Measurements from ENCODE around the gene CORO2B. TPM values are rescaled to one million over a fixed set of nuclear protein-coding genes. Genes with fewer than 3 reads are reported as not detected.

The CORO2B gene
- total RNA-seq, 4 donors from 2014 or later: 1.3 to 3.3 (median 2.3) TPM

- WGBS: 82% methylated on average over 8 of the region's 10 CpGs
- peaks cover 13% of the 10 kb centered on the region for H3K4me1 ChIP-seq
- no peak overlapping the region for H3K27ac ChIP-seq
- TF ChIP-seq POLR2A (IDR thresholded peaks at IDR 0.05): no peak
- TF ChIP-seq POLR2AphosphoS5 (IDR thresholded peaks at IDR 0.05): no peak
- TF ChIP-seq CTCF (IDR thresholded peaks at IDR 0.05): no peak
- no peak for TF ChIP-seq EP300 (IDR thresholded peaks at IDR 0.05)
- no peak for DNase-seq (ENCODE audit: low spot score in 2 of 2)
- no peak overlapping the region for H3K4me3 ChIP-seq
- H3K27me3 ChIP-seq: peaks cover 12% of the 10 kb centered on the region
- H3K36me3 ChIP-seq: no peaks in the 10 kb centered on the region
- no peaks in the 10 kb centered on the region for H3K9me3 ChIP-seq
Observed at GRCh38 chr15:68554721-68555678, 23.8 kb upstream of the CORO2B start.

DNA sequence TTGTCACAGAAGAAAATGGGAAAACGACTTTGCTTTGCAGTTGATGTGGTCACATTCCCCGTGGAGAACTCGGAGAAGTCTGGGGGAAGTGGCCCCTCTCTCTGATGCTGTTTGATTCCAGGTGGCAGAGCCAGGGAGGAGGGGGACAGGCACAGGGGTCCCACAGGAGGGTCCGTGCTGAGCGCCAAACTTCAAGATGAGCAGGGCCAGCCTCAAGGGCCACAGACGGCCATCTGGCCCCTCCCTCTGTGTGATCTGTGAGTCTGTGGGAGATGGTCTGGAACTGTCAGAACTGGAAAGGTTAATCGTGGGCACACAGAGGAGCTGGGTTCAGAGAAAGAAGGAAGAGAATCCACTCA is 23.1 kb upstream of the CORO2B start:
- no peak overlapping the region for H3K27ac ChIP-seq
- no peaks in the 10 kb centered on the region for H3K9me3 ChIP-seq
- H3K36me3 ChIP-seq: no peaks in the 10 kb centered on the region
- TF ChIP-seq CTCF (IDR thresholded peaks at IDR 0.05) (no peak), EP300 (IDR thresholded peaks at IDR 0.05) (no peak), POLR2AphosphoS5 (IDR thresholded peaks at IDR 0.05) (no peak), POLR2A (IDR thresholded peaks at IDR 0.05) (no peak)
- H3K4me1 ChIP-seq: peaks cover 13% of the 10 kb centered on the region
- no peak for DNase-seq (ENCODE audit: low spot score in 2 of 2)
- no peak overlapping the region for H3K4me3 ChIP-seq
- H3K27me3 ChIP-seq: peaks cover 12% of the 10 kb centered on the region
- WGBS: 77% methylated on average over 7 of the region's 7 CpGs

GRCh38 chr15:68556139-68556990 is 22.4 kb upstream of the CORO2B start:
- 78% methylated on average over 12 of the region's 17 CpGs for WGBS
- peak in 1 of 2 donors; percentile 46 for DNase-seq (ENCODE audit: low spot score in 2 of 2)
- peaks cover 13% of the 10 kb centered on the region for H3K4me1 ChIP-seq
- no peaks in the 10 kb centered on the region for H3K36me3 ChIP-seq
- no peak overlapping the region for H3K27ac ChIP-seq
- TF ChIP-seq POLR2A (IDR thresholded peaks at IDR 0.05) (no peak), CTCF (IDR thresholded peaks at IDR 0.05) (no peak), EP300 (IDR thresholded peaks at IDR 0.05) (no peak), POLR2AphosphoS5 (IDR thresholded peaks at IDR 0.05) (no peak)
- peaks cover 19% of the 10 kb centered on the region for H3K27me3 ChIP-seq
- no peaks in the 10 kb centered on the region for H3K9me3 ChIP-seq
- H3K4me3 ChIP-seq: no peak overlapping the region

DNA sequence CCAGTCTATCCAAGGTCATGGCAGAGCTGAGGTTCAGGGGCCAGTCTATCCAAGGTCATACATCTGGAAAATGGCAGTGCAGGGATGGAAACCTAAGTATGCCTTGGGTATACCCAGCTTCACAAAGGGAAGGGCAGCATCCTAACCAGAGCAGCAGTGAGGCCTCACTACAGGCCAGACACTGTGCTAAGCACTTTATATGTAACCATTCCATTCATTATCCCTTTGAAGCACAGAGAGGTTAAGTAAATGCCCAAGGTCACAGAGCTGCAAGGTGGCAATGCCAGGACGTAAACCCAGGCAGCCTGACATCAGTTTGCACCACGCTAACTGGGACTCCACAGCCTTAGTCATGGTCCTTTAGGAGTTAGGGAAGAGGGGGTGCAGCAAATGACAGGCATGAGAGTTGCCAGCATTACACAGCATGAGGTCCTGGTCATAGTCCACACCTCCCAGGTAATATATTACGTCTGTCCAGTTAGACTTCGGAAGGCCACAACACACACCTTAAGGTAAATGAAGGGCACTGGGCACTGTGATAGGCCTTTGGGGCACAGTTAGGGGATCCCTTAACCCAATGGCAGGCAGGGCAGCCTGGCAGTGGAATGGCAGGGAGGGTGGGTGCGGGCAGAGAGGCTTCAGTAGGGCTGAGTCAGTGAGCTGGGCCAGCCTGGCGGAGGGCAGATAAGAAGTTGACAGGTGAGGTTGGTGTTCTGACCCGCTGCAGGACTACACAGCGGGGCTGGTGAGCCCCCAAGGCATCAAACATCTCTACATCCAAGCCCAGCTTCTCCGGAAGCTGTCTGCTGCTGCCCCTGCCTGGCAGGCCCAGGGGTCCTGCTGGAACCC is 21.1 kb upstream of the CORO2B start:
- H3K27ac ChIP-seq: no peak overlapping the region
- no peaks in the 10 kb centered on the region for H3K9me3 ChIP-seq
- H3K27me3 ChIP-seq: peaks cover 19% of the 10 kb centered on the region
- DNase-seq (ENCODE audit: low spot score in 2 of 2): no peak
- TF ChIP-seq POLR2AphosphoS5 (IDR thresholded peaks at IDR 0.05): no peak
- TF ChIP-seq EP300 (IDR thresholded peaks at IDR 0.05): no peak
- TF ChIP-seq POLR2A (IDR thresholded peaks at IDR 0.05): no peak
- TF ChIP-seq CTCF (IDR thresholded peaks at IDR 0.05): no peak
- H3K4me3 ChIP-seq: no peak overlapping the region
- no peaks in the 10 kb centered on the region for H3K36me3 ChIP-seq
- 95% methylated on average over 6 of the region's 9 CpGs for WGBS
- H3K4me1 ChIP-seq: peaks cover 13% of the 10 kb centered on the region
